Cerebellar nuclear complex (tissue), 1 donor: Measurements from ENCODE around the gene TMCO6.
A peak's percentile ranks its signal among the peaks of the same experiment; 100 is the strongest.
"Not testable (repeated sequence)": the region's sequence is repeated elsewhere in the genome, so short reads cannot be mapped to it uniquely, and the experiment has no call there.

ENCODE experiments used
- DNase-seq, 2 experiments: peaks; one replicate each; lab custom pipeline; 2025; lab: John Stamatoyannopoulos, UW

TMCO6 gene

GRCh38 chr5:140639148-140639981 lies at the start of gene TMCO6:
TSS of gene TMCO6 (plus strand) at chr5:140639451. CDS start at chr5:140639528, 77 bp downstream.
- DNase-seq: peak; percentile 40 to 83

DNA sequence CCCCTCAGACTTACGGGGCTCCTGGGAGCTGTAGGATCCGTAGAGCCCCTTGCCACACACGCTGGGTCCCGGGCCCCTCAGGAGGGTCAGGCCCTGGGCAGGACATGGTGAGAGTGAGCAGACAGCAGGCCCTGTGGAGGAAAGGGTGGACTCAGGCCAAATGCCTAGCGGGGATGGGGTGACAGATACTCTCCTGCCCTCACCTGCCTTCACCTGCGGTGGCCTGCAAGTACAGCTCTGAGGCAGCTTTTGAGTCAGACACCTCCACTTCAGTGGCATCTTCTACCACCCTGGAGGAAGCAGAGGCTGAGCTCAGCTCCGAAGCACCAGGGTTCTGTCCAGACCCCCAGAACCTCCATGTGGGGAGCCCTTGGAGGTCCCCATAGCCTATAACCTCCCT lies 48.4 kb upstream of the TMCO6 start:
- no peak for DNase-seq

GRCh38 chr5:140591747-140592372 lies 47.4 kb upstream of the TMCO6 start:
- no peak for DNase-seq

- DNase-seq: not testable (repeated sequence)
Observed at GRCh38 chr5:140593070-140593469, 46.2 kb upstream of the TMCO6 start.

DNA sequence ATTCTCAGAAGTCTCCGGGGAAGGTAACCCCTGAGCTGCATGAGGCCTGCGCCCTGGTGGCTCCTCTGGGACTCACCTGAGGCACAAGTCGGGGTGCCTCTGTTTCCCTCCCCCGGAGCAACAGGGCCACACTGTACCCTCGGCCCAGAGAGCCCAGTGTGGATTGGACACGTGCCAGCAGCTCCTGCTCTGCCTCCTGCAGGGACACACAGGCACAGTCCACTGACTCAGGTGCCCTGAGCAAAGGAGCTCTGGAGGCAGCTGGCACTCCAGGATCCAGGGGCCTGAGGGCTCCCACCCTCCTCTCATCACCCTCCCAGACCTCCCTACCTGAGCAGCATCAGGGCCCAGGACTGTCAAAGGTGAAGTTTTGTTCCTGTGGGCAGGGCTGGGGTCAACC lies 45.1 kb upstream of the TMCO6 start:
- no peak for DNase-seq

DNA sequence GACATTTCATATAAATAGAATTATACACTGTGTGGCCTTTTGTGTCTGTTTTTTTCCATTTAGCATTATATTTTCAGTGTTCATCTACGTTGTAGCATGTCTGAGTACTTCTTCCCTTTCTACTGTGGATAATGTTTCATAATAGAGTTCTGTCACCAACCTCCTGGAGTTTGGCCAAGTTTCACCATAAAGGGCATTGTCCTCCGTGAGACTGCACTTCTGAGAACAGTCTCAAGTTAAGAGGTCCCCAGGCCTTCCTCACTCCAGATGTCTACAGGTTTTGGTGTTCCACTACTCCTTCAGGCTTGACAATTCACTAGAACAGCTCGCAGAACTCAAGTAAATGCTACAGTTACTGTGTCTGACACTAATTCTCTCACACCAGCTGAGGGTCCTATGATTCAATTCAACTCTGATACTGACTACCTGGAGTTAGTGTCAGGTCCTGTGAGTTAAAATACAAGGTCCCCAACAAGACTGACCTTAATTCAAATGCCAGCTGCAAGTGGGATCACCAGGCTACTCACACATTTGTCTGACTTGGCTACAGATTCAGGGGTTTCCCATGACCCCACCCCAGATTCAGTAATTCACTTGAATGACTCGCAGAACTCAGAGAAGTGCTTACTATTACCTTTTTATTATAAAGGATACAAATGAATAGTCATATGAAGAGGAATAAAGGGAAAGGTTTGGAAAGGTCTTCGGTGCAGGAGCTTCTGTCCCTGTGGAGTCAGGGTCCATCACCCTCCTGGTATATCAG lies 43.5 kb upstream of the TMCO6 start:
- no peak for DNase-seq

- DNase-seq: no peak
Observed at GRCh38 chr5:140596321-140596741, 42.9 kb upstream of the TMCO6 start.

DNA sequence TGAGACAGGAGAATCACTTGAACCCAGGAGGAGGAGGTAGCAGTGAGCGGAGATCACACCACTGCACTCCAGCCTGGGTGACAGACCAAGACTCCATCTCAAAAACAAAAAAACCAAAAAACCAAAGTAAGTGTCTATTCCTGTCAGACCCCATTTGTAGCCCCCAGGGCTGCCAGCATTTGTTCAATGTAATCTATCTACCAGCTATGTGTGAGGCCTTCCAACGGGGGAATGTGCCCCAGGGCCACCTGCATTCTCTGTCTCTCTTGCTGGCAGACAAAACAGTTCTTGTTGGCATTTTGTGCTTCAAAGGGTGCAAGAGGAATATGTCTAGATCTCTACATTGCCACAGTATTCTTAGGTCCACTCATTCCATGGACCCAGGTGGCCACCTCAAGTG lies 40.4 kb upstream of the TMCO6 start:
- DNase-seq: no peak

DNA sequence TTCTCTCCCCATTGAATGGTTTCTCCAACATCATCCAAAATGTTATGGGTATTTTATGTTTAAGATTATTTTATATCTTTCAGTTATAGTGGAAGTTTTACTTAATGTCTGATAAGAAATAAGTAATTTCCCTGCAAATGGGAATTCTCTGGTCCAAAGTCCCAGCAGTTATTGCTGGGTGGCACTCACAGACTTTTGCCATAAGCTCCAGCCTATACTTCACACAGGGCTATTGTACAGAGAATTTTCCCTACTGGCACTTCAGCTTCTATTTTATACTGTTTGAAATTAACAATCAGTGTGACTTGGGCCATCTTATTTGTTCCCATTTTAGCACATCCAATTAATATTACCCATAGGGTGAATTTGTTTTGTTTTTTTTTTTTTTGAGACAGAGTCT lies 39.2 kb upstream of the TMCO6 start:
- DNase-seq: no peak

DNA sequence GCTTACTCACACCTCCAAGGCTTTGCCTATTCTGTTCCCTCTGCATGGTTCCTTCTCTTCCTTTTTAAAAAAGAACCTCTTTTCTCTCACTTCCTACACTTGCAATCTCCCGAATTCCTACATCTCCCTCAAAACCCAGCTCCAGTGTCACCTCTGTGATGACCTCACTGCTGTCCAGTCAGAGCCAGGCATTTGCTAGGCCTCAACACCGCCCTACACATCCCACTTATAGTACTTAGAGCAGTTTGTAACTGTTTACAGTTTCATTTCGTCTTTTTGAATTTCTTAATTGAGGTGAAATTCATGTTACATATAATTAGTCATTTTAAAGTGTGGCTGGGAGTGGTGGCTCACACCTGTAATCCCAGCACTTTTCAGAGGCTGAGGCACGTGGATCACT lies 37.1 kb upstream of the TMCO6 start:
- no peak for DNase-seq

DNA sequence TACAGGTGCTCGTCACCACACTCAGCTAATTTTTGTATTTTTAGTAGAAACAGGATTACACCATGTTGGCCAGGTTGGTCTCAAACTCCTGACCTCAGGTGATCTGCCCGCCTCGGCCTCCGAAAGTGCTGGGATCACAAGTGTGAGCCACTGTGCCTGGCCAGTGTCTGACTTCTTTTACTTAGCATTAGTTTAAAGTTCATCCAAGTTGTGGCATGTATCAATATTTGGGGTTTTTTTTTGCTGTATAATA lies 35.9 kb upstream of the TMCO6 start:
- DNase-seq: not testable (repeated sequence)

DNA sequence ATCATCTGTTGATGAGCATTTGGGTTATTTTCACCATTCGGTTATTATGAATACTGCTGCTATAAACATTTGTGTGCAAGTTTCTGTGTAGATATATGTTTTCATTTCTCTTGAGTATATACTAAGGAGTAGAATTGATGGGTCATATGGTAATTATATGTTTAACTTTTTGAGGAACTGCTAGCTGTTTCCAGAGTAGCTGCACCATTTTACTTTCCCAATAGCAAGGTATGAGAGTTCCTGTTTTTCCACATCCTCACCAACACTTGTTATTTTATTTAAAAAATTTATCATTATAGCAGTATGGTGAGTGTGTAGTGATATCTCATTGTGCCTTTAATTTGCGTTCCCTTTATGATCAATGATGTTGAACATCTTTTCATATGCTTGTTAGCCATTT lies 35.5 kb upstream of the TMCO6 start:
- DNase-seq: no peak

GRCh38 chr5:140605879-140606278 lies 33.4 kb upstream of the TMCO6 start:
- DNase-seq: no peak

DNA sequence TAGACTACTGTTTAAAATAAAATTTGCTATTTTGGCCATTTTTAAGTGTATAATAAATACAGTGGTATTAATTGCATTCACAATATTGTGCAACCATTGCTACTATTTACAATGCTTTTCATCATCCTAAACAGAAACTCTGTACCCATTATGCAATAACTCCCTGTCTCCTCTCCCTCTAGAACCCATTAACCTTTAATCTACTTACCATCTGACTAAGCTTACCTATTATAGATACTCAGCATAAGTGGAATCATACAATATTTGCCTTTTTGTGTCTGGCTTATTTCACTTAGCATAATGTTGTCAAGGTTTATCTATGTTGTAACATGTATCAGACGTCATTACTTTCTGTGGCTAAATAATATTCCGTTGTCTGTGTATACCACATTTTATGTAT lies 32.2 kb upstream of the TMCO6 start:
- DNase-seq: no peak

DNA sequence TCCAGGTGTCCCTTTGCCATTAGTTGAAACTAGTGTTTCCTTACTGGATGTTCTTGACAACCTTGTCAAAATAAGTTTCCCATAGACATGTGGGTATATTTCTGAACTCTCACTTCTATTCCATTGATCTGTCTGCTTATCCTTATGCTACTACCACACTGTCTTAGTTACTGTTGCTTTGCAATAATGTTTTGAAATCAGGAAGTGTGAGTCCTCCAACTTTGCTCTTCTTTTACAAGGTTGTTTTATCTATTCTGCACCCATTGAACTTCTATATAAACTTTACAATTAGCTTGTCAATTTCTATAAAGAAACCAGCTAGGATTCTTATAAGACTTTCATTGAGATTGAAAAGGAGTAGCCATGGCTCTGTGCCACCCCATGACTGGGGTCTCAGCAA lies 30.5 kb upstream of the TMCO6 start:
- no peak for DNase-seq

GRCh38 chr5:140609126-140609525 lies 30.1 kb upstream of the TMCO6 start:
- DNase-seq: no peak

DNA sequence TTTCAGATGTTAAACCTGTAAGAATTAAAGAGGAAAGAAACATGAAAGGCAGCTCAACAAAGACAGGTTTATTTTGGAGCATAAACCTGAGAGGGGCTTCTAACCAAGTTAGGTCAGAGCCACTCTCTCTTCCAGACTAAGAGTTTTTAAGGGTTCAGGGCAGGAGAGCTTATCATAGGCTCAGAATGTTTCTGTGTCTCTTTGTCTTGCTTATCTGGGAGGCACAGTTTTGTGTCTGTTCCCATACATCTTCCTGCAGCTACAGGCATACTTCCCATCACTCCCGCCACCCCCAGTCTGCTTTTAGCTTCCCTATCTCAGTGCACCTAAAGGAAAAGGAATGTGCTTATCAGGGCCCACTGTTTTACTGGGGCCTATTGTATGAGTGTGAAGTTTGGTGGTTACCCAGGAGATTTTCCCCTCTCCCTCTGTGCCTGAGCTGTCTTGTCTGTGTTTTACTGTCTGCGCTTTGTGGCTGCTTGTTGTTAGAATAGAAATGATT lies 28.2 kb upstream of the TMCO6 start:
- no peak for DNase-seq

GRCh38 chr5:140622301-140622700 lies 16.9 kb upstream of the TMCO6 start:
- DNase-seq: no peak

- DNase-seq: not testable (repeated sequence)
Observed at GRCh38 chr5:140623061-140623460, 16.2 kb upstream of the TMCO6 start.

DNA sequence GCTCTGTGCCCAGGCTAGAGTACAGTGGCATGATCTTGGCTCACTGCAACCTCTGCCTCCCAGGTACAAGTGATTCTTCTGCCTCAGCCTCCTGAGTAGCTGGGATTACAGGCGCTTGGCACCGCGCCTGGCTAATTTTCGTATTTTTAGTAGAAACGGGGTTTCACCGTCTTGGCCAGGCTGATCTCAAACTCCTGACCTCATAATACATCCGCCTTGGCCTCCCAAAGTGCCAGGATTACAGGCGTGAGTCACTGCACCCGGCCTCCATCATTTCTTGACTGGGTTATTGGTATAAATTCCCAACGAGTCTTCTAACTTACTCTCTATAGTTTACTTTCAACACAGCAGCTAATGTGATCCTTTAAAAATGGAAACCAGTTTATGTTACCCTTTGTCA lies 14.4 kb upstream of the TMCO6 start:
- DNase-seq: not testable (repeated sequence)

- DNase-seq: no peak
Observed at GRCh38 chr5:140627972-140628371, 11.3 kb upstream of the TMCO6 start.

DNA sequence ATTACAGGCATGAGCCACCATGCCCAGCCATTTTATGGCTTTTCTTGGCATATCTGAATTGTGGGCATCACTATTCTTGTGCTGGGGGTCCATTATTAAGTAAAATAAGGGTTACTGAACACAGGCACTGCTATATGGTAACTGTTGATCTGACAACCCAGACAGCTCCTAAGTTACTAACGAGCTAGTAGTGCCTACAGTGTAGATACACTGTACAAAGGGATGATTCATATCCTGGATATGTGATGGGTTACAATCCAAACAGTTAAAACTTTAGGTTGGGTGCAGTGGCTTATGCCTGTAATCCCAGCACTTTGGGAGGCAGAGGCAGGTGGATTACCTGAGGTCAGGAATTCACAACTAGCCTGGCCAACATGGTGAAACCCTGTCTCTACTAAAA lies 10.5 kb upstream of the TMCO6 start:
- DNase-seq: no peak
